Gastroesophageal sphincter (tissue), 4 donors: ENCODE results near the gene LOC101059915.
"Not testable (repeated sequence)": the region's sequence is repeated elsewhere in the genome, so short reads cannot be mapped to it uniquely, and the experiment has no call there.

Experiments used
- ATAC-seq: fragments of 150-250 bp; one replicate; pipeline ENCODE4 v1.9.1; 2016; ENCODE audit warnings: mild to moderate bottlenecking, moderate library complexity
- H3K27ac ChIP-seq, 4 donors: fragments of 200-600 bp; sonication (generic) in 3 of 4; 1 replicate in 3 of 4; 2 replicates in 1 of 4; pipeline ENCODE4 v1.5.1; 2016 to 2019
- H3K27me3 ChIP-seq: fragments of 200-600 bp; sonication (generic); one replicate; pipeline ENCODE4 v1.5.1; 2019
- H3K36me3 ChIP-seq, 2 donors: fragments of 200-600 bp; sonication (generic); one replicate each; pipeline ENCODE4 v1.5.1; 2019; ENCODE audit warnings: control low read depth in 1 of 2
- H3K4me1 ChIP-seq, 3 donors: fragments of 200-600 bp; sonication (generic); 1 replicate in 2 of 3; 2 replicates in 1 of 3; pipeline ENCODE4 v1.5.1; 2016 to 2019; ENCODE audit warnings: control low read depth in 2 of 3
- H3K4me3 ChIP-seq, 2 donors: fragments of 200-600 bp; sonication (generic); one replicate each; pipeline ENCODE4 v1.5.1; 2019; ENCODE audit warnings: mild to moderate bottlenecking in 1 of 2, moderate library complexity in 1 of 2
- H3K9me3 ChIP-seq, 3 donors: fragments of 200-600 bp; sonication (generic); one replicate each; pipeline ENCODE4 v1.5.1; 2017 to 2019; ENCODE audit warnings: control low read depth in 2 of 3
- EP300 ChIP-seq: sonication (generic); formaldehyde crosslinking; IDR thresholded peaks from one replicate; pipeline ENCODE4 v1.6.1; 2017; ENCODE audit warnings: antibody characterized with exemption, mild to moderate bottlenecking
- POLR2A ChIP-seq, 2 donors: fragments of 450-650 bp; IDR thresholded peaks; one replicate each; pipeline ENCODE4 v1.6.1; 2017; ENCODE audit warnings: antibody characterized with exemption in 2 of 2, mild to moderate bottlenecking in 2 of 2, moderate library complexity in 1 of 2
- POLR2AphosphoS5 ChIP-seq: sonication (generic); formaldehyde crosslinking; IDR thresholded peaks from one replicate; pipeline ENCODE4 v1.6.1; 2017; ENCODE audit warnings: antibody characterized with exemption
- WGBS, 2 donors: methylation state at CpG; one replicate each; pipeline ENCODE4 v1.1.5; 2018; ENCODE audit warnings: low coverage in 1 of 2; 5-methylcytosine and 5-hydroxymethylcytosine counted together
- TF ChIP-seq, protein P1 (sequence below), 4 experiments: fragments of 200-600 bp in 2 of 4; fragments of 450-650 bp in 2 of 4; sonication (generic) in 1 of 4; IDR thresholded peaks; one replicate each; pipeline ENCODE4 v1.5.1; 2017 to 2019; ENCODE audit warnings: antibody characterized with exemption in 4 of 4, mild to moderate bottlenecking in 2 of 4, moderate library complexity in 2 of 4

LOC101059915 gene

DNA sequence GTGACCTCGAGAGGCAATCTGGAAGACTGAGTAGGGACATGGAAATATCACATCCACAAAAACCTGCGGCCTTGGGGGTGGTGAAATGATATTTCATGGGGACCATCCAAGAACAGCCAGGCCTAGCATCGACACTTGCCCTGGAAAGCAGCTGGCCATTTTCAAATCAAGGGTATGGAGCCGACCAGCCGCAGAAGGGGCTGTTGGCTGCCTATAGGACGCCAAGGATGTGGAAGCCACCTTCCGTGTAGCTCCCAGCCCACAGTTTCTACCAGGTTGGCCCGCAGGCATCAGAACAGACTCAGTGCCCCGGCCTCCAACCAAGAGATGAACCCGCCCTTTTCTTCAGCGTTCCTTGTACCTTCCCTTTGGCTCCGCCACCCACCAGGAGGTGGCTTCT lies 5.4 kb upstream of the LOC101059915 start:
- Histone ChIP-seq H3K27ac (no peak overlapping the region), H3K4me1 (no peaks in the 10 kb centered on the region), H3K4me3 (no peak overlapping the region), H3K9me3 (no peaks in the 10 kb centered on the region), H3K27me3 (no peaks in the 10 kb centered on the region), H3K36me3 (no peaks in the 10 kb centered on the region)
- TF ChIP-seq POLR2A (IDR thresholded peaks at IDR 0.05) = no peak
- TF ChIP-seq EP300 = no peak
- TF ChIP-seq, protein P1, sequence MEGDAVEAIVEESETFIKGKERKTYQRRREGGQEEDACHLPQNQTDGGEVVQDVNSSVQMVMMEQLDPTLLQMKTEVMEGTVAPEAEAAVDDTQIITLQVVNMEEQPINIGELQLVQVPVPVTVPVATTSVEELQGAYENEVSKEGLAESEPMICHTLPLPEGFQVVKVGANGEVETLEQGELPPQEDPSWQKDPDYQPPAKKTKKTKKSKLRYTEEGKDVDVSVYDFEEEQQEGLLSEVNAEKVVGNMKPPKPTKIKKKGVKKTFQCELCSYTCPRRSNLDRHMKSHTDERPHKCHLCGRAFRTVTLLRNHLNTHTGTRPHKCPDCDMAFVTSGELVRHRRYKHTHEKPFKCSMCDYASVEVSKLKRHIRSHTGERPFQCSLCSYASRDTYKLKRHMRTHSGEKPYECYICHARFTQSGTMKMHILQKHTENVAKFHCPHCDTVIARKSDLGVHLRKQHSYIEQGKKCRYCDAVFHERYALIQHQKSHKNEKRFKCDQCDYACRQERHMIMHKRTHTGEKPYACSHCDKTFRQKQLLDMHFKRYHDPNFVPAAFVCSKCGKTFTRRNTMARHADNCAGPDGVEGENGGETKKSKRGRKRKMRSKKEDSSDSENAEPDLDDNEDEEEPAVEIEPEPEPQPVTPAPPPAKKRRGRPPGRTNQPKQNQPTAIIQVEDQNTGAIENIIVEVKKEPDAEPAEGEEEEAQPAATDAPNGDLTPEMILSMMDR (IDR thresholded peaks at IDR 0.05) = no peak
- TF ChIP-seq POLR2AphosphoS5 = no peak
- no peak for ATAC-seq
- 67% methylated on average over 1 of the region's 12 CpGs; no CpG with 5 or more reads in 1 of the 2 donors for WGBS, 2 donors

DNA sequence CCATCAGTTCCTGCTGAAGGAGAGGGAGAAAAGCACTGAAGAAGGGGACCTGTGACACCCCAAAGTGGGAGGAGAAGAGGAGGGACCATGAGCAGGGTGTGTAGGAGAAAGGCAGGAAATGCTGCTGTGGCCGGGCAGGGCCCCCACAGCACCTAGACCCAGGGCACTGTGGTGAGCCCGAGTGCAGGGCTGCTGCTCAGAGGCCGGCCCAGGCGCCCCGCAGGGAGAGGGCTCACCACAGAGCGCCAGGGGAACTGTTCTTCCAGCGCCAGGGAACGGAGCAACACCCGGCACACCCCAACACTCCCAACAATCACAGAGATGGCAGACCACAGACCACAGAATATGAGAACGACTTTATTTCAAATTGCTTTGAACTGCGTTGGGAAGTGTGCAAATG lies 4.7 kb upstream of the LOC101059915 start:
- WGBS, 2 donors = 60% methylated on average over 1 of the region's 11 CpGs; no CpG with 5 or more reads in 1 of the 2 donors
- not testable (repeated sequence) for H3K9me3 ChIP-seq, H3K27me3 ChIP-seq, H3K36me3 ChIP-seq, H3K27ac ChIP-seq, H3K4me3 ChIP-seq, H3K4me1 ChIP-seq, ATAC-seq

DNA sequence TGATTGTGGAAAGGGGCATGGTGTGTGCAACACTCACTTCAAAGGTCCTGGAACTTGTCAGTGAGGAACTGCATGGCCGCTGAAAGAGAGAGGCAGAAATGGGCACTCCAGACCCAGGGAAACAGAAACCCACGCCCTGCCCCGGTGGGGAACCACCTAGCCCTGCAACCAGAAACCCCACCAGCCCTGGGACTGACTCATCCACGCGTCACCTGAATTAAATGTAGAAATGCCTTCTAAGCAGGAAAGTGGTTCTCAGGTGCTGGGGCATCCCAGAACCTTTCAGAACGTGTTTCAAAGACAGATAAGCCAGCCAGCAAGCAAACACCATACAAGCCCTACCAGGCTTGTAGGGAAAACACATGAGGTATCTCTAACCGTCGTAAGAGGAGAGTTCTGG lies 4.1 kb upstream of the LOC101059915 start:
- not testable (repeated sequence) for ATAC-seq, H3K9me3 ChIP-seq, H3K27ac ChIP-seq, H3K27me3 ChIP-seq, H3K4me1 ChIP-seq, H3K4me3 ChIP-seq, H3K36me3 ChIP-seq
- 72% methylated on average over 2 of the region's 8 CpGs; no CpG with 5 or more reads in 1 of the 2 donors for WGBS, 2 donors

DNA sequence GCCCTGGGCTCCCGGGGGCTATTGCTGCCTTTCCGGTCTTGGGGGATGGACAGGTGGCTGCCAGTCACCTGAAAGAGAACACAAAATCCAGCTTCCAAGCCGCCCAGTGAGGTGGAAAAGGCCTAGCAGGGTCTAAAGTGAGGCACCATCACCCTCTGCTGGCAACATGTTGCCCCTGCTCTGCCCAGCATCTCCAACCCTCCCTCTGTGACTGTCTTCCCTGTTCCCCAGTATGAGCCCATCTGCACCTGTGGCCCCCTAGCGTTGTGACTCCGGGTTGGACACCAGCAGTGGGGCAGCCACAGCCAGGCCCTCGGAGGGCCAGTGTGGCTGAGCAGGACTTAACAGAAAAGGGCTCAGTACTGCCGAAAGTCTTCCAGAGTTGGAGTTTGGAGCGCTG lies 3.1 kb upstream of the LOC101059915 start:
- not testable (repeated sequence) for H3K4me1 ChIP-seq, H3K27ac ChIP-seq, H3K4me3 ChIP-seq, H3K27me3 ChIP-seq, H3K36me3 ChIP-seq, ATAC-seq, H3K9me3 ChIP-seq
- no CpG with 5 or more reads among the region's 8 CpGs for WGBS, 2 donors

DNA sequence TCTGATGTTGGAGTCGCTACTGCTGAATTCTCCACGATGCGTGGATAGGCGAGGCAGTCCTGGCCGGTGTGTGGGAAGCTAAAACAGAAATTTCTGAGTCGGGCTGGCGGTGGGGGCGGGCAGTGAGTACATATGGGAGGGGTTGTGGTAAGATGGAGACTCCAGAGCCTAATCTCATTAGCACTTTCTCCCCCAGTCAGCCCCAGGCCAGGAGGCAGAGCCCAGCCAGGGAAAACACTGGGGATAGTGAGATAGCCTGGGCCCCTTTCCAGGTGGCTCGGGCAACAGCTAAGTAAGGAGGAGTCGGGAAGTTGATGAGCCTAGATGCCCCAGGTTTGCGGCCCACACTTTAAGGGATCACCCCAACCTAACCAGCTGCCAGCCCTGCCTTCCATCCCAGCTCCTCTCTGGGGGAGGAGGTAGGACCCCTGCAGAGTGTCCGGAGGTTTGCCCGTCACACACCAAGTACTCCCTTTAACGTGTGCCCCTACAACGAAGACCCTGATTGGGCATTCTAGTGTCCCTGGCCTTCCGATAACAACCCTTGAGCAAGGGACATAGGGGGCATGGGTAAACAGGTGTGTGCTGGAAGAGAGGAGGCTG lies 2.4 kb upstream of the LOC101059915 start:
- no peak overlapping the region for H3K27ac ChIP-seq
- no peaks in the 10 kb centered on the region for H3K9me3 ChIP-seq
- WGBS, 2 donors = 86 to 100% methylated on average over 1 to 14 of the region's 16 CpGs
- ATAC-seq = no peak
- no peaks in the 10 kb centered on the region for H3K4me1 ChIP-seq
- TF ChIP-seq EP300 (no peak), POLR2AphosphoS5 (no peak), POLR2A (IDR thresholded peaks at IDR 0.05) (no peak)
- TF ChIP-seq, protein P1 (IDR thresholded peaks at IDR 0.05) = no peak
- no peaks in the 10 kb centered on the region for H3K27me3 ChIP-seq
- H3K4me3 ChIP-seq = no peak overlapping the region
- H3K36me3 ChIP-seq = no peaks in the 10 kb centered on the region

DNA sequence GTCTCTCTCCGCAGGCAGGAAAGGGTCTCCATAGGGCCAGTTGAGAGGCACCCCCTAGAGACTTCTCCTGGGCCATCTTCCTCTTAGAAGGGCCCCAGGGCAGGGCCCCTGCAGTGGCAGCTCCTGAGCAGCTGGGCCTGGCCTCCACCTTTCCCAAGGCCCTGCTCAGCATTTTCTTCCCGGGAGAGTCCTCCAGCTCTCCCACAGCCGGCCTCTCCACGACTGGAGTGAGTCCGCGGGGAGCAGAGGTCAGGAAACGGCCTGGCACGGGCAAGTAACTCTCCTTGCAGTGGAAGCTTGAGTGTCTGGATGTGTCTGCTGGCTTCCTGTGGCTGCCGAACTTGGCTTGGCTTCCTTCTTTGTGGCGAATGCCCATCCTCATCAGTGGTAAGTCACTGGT lies 1.6 kb upstream of the LOC101059915 start:
- H3K36me3 ChIP-seq = no peaks in the 10 kb centered on the region
- no peak overlapping the region for H3K4me3 ChIP-seq
- no peak for ATAC-seq
- WGBS, 2 donors = no CpG with 5 or more reads among the region's 10 CpGs
- H3K27me3 ChIP-seq = no peaks in the 10 kb centered on the region
- no peak for TF ChIP-seq POLR2A (IDR thresholded peaks at IDR 0.05)
- no peak for TF ChIP-seq POLR2AphosphoS5
- TF ChIP-seq, protein P1 (IDR thresholded peaks at IDR 0.05) = no peak
- TF ChIP-seq EP300 = no peak
- H3K27ac ChIP-seq = no peak overlapping the region
- H3K4me1 ChIP-seq = no peaks in the 10 kb centered on the region
- H3K9me3 ChIP-seq = no peaks in the 10 kb centered on the region
